ENCODE results near the gene RAB1B.

DNA sequence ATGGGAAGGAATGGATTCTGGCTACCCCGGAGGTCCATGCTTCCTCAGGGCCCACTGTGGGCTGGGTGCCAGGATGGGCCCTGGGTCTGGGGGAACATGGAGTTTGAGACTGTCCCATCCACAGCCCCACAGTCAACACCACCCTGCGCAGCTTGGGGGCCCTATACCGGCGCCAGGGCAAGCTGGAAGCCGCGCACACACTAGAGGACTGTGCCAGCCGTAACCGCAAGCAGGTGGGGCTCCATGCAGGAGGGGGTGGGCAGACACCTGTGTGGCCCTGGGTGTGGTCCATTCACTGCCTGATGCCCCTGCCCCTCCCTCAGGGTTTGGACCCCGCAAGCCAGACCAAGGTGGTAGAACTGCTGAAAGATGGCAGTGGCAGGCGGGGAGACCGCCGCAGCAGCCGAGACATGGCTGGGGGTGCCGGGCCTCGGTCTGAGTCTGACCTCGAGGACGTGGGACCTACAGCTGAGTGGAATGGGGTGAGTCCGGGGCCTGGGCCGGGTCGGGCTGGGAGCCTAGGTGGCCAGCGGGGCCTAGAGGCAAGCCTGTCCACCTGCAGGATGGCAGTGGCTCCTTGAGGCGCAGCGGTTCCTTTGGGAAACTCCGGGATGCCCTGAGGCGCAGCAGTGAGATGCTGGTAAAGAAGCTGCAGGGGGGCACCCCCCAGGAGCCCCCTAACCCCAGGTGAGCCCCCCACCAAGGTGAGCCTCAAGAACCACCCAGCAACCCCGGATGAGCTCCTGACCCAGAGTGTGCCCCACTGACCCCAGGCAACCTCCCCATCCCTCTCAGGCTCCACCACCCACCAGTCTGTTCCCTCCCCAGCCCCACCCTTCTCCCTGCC is 2.7 kb upstream of the RAB1B start:
- TF ChIP-seq, protein P1, sequence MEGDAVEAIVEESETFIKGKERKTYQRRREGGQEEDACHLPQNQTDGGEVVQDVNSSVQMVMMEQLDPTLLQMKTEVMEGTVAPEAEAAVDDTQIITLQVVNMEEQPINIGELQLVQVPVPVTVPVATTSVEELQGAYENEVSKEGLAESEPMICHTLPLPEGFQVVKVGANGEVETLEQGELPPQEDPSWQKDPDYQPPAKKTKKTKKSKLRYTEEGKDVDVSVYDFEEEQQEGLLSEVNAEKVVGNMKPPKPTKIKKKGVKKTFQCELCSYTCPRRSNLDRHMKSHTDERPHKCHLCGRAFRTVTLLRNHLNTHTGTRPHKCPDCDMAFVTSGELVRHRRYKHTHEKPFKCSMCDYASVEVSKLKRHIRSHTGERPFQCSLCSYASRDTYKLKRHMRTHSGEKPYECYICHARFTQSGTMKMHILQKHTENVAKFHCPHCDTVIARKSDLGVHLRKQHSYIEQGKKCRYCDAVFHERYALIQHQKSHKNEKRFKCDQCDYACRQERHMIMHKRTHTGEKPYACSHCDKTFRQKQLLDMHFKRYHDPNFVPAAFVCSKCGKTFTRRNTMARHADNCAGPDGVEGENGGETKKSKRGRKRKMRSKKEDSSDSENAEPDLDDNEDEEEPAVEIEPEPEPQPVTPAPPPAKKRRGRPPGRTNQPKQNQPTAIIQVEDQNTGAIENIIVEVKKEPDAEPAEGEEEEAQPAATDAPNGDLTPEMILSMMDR (IDR thresholded peaks at IDR 0.05; ENCODE audit: insufficient read depth, low read depth, low read length) = no peak
- TF ChIP-seq EZH2 (IDR thresholded peaks at IDR 0.05; ENCODE audit: insufficient read depth, low read length) = no peak

Measured in astrocyte (in vitro differentiated cells and primary cell).